Stimulated activated naive CD8-positive, alpha-beta T cell treated with anti-CD3 and anti-CD28 coated beads, Interleukin-15, Interleukin-2, amounts not matched to agents 100 ng/mL and 50 ng/mL, for 24 hours (primary cell): ENCODE data around the gene CXXC5.
A peak's percentile ranks its signal among the peaks of the same experiment; 100 is the strongest.

Source experiments
- H3K27ac Mint-ChIP-seq: one replicate; pipeline ENCODE4 v1.8.0; 2021; ENCODE audit warnings: mild to moderate bottlenecking, mixed read lengths
- H3K27me3 Mint-ChIP-seq: one replicate; pipeline ENCODE4 v1.8.0; 2021; ENCODE audit warnings: mixed read lengths
- H3K36me3 Mint-ChIP-seq: one replicate; pipeline ENCODE4 v1.8.0; 2021; ENCODE audit warnings: low read depth, mixed read lengths
- H3K4me1 Mint-ChIP-seq: one replicate; pipeline ENCODE4 v1.8.0; 2021; ENCODE audit warnings: low read depth, mixed read lengths
- H3K4me3 Mint-ChIP-seq: one replicate; pipeline ENCODE4 v1.8.0; 2021; ENCODE audit warnings: mild to moderate bottlenecking, mixed read lengths
- H3K9me3 Mint-ChIP-seq: one replicate; pipeline ENCODE4 v1.8.0; 2021; ENCODE audit warnings: mixed read lengths

The CXXC5 gene

GRCh38 chr5:139685886-139686285 lies 37.7 kb downstream of the CXXC5 start:
- no peaks in the 10 kb centered on the region for H3K9me3 Mint-ChIP-seq
- H3K27me3 Mint-ChIP-seq, result no peaks in the 10 kb centered on the region
- peaks cover 24% of the 10 kb centered on the region for H3K4me1 Mint-ChIP-seq
- no peak overlapping the region for H3K4me3 Mint-ChIP-seq
- peak overlapping the region; percentile 12 for H3K27ac Mint-ChIP-seq
- no peaks in the 10 kb centered on the region for H3K36me3 Mint-ChIP-seq

DNA sequence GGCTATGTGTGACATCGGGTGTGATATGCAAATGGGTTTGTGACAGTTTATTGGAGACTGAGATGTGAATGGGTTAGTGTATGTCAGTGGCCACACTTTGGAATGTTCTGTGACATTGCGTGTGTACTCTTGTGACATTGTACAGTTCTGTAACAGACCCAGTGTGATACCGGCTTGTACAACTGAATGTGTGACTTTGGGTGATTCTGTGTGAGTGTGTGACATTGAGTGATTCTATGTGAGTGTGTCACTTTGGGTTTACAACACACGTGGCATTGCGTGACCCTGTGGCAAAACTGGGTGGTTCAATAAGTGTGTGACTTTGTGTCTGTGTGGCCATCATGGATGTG lies 38.2 kb downstream of the CXXC5 start:
- H3K27me3 Mint-ChIP-seq, result no peaks in the 10 kb centered on the region
- no peaks in the 10 kb centered on the region for H3K36me3 Mint-ChIP-seq
- peaks cover 24% of the 10 kb centered on the region for H3K4me1 Mint-ChIP-seq
- no peak overlapping the region for H3K4me3 Mint-ChIP-seq
- H3K9me3 Mint-ChIP-seq, result no peaks in the 10 kb centered on the region
- H3K27ac Mint-ChIP-seq, result no peak overlapping the region

DNA sequence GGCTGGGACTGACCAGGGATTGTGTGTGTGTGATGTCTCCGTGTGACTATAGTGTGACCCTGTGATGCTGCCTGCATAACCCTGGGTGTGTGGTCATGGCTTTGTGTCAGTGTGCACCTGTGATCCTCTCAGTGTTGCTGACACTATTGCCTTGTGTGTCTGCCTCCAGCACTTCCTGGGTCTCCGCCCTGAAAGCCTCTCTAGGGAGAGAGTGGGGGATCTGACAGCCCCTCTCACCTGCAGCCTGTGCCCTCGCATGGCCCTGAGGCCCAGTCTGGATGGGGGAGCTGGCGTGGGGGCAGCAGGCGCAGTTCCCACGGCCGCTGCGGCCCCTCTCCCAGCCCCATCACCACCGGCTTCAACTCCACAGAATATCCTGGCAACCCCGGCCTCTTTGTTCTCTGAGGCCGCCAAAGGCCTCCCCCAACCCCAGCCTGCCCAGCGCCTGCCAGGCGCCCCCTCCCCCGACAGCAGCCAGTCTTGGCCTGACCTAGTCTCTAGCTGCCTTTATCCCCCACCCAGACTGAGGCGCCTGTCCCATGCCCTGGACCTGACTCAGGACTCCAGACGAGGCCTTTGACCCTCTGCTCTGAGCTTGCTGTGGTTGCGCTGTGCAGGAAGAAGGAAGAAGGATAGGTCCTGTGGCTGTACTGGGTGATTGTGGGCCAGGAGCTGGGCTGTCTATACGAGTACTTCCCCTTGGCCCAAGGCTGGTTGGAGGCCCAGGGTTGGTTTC lies 38.7 kb downstream of the CXXC5 start:
- Mint-ChIP-seq H3K27me3 (no peaks in the 10 kb centered on the region), H3K4me3 (no peak overlapping the region), H3K36me3 (no peaks in the 10 kb centered on the region), H3K9me3 (no peaks in the 10 kb centered on the region), H3K4me1 (peaks cover 24% of the 10 kb centered on the region), H3K27ac (no peak overlapping the region)

GRCh38 chr5:139687656-139688055 lies 39.5 kb downstream of the CXXC5 start:
- peaks cover 24% of the 10 kb centered on the region for H3K4me1 Mint-ChIP-seq
- H3K36me3 Mint-ChIP-seq, result no peaks in the 10 kb centered on the region
- H3K9me3 Mint-ChIP-seq, result no peaks in the 10 kb centered on the region
- no peaks in the 10 kb centered on the region for H3K27me3 Mint-ChIP-seq
- H3K4me3 Mint-ChIP-seq, result no peak overlapping the region
- H3K27ac Mint-ChIP-seq, result no peak overlapping the region

GRCh38 chr5:139688088-139688702 lies 40.0 kb downstream of the CXXC5 start:
- Mint-ChIP-seq H3K36me3 (no peaks in the 10 kb centered on the region), H3K4me1 (peaks cover 22% of the 10 kb centered on the region), H3K9me3 (no peaks in the 10 kb centered on the region), H3K27ac (no peak overlapping the region), H3K4me3 (no peak overlapping the region), H3K27me3 (no peaks in the 10 kb centered on the region)

- Mint-ChIP-seq H3K9me3 (no peaks in the 10 kb centered on the region), H3K36me3 (no peaks in the 10 kb centered on the region), H3K4me1 (peaks cover 17% of the 10 kb centered on the region), H3K27ac (no peak overlapping the region), H3K27me3 (no peaks in the 10 kb centered on the region), H3K4me3 (no peak overlapping the region)
These were observed 40.7 kb downstream of the CXXC5 start for GRCh38 chr5:139688751-139689372.

GRCh38 chr5:139689631-139690063 lies 41.5 kb downstream of the CXXC5 start:
- Mint-ChIP-seq H3K27me3 (no peaks in the 10 kb centered on the region), H3K27ac (no peak overlapping the region), H3K4me3 (no peak overlapping the region), H3K4me1 (peaks cover 10% of the 10 kb centered on the region), H3K9me3 (no peaks in the 10 kb centered on the region), H3K36me3 (no peaks in the 10 kb centered on the region)

DNA sequence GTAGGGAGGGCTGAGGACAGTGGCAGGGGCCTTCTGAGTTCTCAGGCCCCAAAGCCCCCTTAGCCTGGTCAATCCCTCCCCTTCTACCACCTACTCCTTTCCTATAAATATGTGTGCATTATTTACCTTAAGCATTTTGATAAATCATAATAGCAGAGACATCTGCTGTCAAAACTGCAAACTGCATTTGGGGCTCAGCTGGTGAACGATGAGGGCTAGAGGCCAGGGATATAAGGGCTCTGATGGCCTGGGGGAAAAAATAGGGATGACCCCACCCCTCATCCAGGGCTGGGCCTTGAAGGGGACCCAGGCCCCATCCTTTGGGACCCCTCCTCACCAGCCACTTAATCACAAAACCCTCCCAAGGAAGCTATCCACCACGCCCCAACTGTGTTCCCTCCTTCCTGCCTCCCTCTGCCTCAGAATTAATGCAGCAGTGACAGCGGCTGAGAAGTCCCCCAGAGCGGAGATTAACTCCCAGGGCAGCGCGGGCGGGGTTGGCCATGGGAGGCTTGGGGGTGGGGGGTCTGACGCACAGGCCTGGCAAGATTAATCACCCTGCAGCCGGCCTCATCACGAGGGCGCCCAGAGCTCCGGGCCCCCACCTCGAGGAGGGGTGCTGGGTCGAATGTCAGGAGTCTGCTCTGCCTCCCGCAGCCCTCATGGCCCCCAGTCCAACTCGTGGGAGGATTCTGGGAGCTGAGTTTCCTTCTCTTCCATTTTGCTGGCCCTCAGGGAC lies 42.1 kb downstream of the CXXC5 start:
- Mint-ChIP-seq H3K27ac (no peak overlapping the region), H3K27me3 (no peaks in the 10 kb centered on the region), H3K9me3 (no peaks in the 10 kb centered on the region), H3K4me3 (no peak overlapping the region), H3K4me1 (peaks cover 10% of the 10 kb centered on the region), H3K36me3 (no peaks in the 10 kb centered on the region)

DNA sequence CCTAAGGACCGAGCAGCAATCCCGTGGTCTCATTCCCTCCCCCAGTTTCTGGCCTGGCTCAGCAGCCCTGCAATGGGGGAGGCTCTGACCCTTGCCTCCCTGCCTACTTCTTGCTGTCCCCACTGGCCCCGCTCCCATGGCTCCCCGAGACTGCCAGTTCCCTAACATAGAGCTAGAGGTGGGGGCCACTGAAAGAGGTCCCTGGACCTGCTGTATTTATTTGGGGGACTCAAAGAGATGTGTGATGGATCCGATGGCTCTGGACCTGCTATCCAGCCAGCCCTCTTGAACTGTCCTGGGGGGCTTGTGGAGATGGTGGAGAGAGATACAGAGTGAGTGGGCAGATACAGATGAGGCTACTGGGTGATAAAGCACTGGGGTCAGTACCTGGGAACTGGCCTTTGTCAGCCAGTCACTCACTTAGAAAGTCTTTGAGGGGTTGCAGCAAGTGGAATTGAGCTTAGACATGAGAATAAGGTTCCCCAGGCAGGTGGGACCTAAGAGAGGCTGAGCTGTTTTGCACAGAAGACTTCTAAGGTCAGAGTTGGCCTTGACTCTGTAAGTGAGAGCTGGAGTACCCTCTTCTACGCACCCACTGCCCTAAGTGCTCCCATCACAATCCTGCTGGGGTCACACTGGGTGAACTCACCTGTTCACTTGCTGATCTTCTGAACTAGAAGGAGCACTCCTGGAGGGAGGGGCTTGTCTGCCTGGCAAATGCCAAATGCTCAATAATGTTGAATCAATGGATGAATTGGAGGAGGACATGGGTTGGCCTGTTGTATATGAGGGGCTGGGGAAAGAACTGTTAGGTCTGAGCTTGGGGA lies 42.9 kb downstream of the CXXC5 start:
- Mint-ChIP-seq H3K27me3 (no peaks in the 10 kb centered on the region), H3K4me1 (peaks cover 10% of the 10 kb centered on the region), H3K9me3 (no peaks in the 10 kb centered on the region), H3K36me3 (no peaks in the 10 kb centered on the region), H3K27ac (no peak overlapping the region), H3K4me3 (no peak overlapping the region)

DNA sequence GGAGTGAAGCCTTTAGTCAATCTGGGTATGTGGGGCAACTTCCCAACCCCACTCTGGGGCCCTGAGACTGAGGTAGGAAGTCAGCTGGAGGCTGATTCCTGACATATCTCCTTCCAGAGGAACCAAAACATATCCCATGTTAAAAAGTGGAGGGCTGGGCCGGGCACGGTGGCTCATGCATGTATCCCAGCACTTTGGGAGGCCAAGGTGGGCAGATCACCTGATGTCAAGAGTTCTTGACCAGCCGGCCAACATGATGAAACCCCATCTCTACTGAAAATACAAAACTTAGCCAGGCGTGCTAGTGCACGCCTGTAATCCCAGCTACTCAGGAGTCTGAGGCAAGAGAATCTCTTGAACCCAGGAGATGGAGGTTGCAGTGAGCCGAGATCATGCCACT lies 44.0 kb downstream of the CXXC5 start:
- Mint-ChIP-seq H3K4me1 (peaks cover 12% of the 10 kb centered on the region), H3K4me3 (no peak overlapping the region), H3K9me3 (no peaks in the 10 kb centered on the region), H3K27ac (no peak overlapping the region), H3K27me3 (peaks cover 3% of the 10 kb centered on the region), H3K36me3 (no peaks in the 10 kb centered on the region)

DNA sequence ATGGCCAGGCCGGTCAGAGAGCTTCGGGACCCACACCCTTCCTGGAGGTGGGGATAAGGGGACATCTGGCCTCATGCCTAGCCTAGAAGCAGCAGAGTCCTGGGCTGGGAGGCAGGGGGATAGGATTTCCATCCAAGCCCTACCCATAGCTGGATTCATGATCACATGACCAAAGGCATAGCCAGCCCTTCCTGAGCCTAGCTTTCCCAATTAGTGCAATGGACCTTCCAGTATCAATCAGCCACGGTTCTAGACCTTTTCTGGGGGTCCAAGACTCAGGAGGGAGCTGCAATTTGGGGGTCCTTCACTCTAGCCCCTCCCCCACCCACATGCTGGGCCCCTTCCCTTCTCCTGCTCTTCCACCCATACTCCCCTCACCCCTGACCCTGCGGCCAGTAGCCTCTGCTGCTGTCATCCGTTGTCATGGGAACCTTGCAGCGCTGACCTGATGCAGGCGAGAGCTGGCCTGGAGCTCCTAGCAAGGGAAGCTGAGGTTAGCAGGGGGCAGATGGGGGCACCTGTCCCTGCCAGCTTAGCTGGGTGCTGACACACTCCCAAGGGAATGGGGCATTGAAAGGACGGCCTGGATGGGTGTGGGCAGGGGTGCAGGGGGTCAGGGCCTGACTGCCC lies 44.6 kb downstream of the CXXC5 start:
- H3K4me3 Mint-ChIP-seq, result no peak overlapping the region
- H3K4me1 Mint-ChIP-seq, result peaks cover 18% of the 10 kb centered on the region
- H3K9me3 Mint-ChIP-seq, result no peaks in the 10 kb centered on the region
- H3K27ac Mint-ChIP-seq, result no peak overlapping the region
- H3K27me3 Mint-ChIP-seq, result peaks cover 3% of the 10 kb centered on the region
- H3K36me3 Mint-ChIP-seq, result no peaks in the 10 kb centered on the region

- Mint-ChIP-seq H3K4me3 (no peak overlapping the region), H3K9me3 (no peaks in the 10 kb centered on the region), H3K36me3 (no peaks in the 10 kb centered on the region), H3K27me3 (peaks cover 3% of the 10 kb centered on the region), H3K27ac (no peak overlapping the region), H3K4me1 (peaks cover 27% of the 10 kb centered on the region)
These were observed 45.7 kb downstream of the CXXC5 start for GRCh38 chr5:139693676-139694364.

- Mint-ChIP-seq H3K27me3 (peaks cover 3% of the 10 kb centered on the region), H3K4me1 (peaks cover 31% of the 10 kb centered on the region), H3K36me3 (no peaks in the 10 kb centered on the region), H3K9me3 (no peaks in the 10 kb centered on the region), H3K27ac (no peak overlapping the region), H3K4me3 (no peak overlapping the region)
These were observed 46.5 kb downstream of the CXXC5 start for GRCh38 chr5:139694556-139695177.
